ENCODE results near the gene MUC20. TPM values are rescaled to one million over a fixed set of nuclear protein-coding genes. Genes with fewer than 3 reads are reported as not detected.

MUC20 gene
- total and polyA plus RNA-seq, 9 of the 15 experiments (the other 6 are each of a cell fraction or from before 2014, with no cell fraction given) = 0.03 to 0.23 (median 0.15) TPM; not detected in 3

- CTCF ChIA-PET (ENCODE audit: low intra/inter-chr PET ratio) = no interaction called here
- POLR2A ChIA-PET = interaction anchor here (1.3 kb wide), 1 partner anchor 17 kb away, joined by 4 read pairs; no protein-coding TSS in a partner anchor
- WGBS (ENCODE audit: insufficient coverage, low coverage, missing lambda C conversion rate) = 46% methylated on average over 4 of the region's 7 CpGs
Observed at GRCh38 chr3:195755391-195755790, 34.6 kb downstream of the MUC20 start.

GRCh38 chr3:195755791-195756676, 35.3 kb downstream of the MUC20 start:
- peaks cover 0 to 14% of the 10 kb centered on the region in 2 experiments; a peak in 3 of 5 replicates for H3K4me1 ChIP-seq (replicated peaks in 1 of 2; ENCODE audit: control insufficient read depth in 2 of 2, insufficient read depth in 2 of 2, low read length in 2 of 2)
- H2AFZ ChIP-seq (ENCODE audit: low read depth, low read length) = no peak overlapping the region
- no peak for DNase-seq (ENCODE audit: extremely low read depth in 1 of 4, low spot score in 3 of 4)
- POLR2A ChIA-PET = interaction anchor here (0.6 to 1.3 kb wide), 2 partner anchors 17 to 313 kb away, joined by 3 to 4 read pairs; no protein-coding TSS in a partner anchor
- H3K9ac ChIP-seq (ENCODE audit: insufficient read depth in 1 of 2, low read depth in 2 of 2, low read length in 2 of 2) = no peak overlapping the region; a peak in 1 of 4 replicates
- CTCF ChIA-PET (ENCODE audit: low intra/inter-chr PET ratio) = interaction anchor here (0.6 kb wide), 1 partner anchor 141 kb away, joined by 4 read pairs; no protein-coding TSS in a partner anchor
- intact Hi-C loops (cut with micrococcal nuclease) = no loop called here
- H4K20me1 ChIP-seq (replicated peaks; ENCODE audit: control insufficient read depth, insufficient read depth, low read length) = no peaks in the 10 kb centered on the region; the same call in 1 of the 2 replicates
- no TSS peak for BruUV-seq (replicated peaks)
- H3K36me3 ChIP-seq (ENCODE audit: control insufficient read depth, insufficient read depth, low read length) = no peaks in the 10 kb centered on the region
- no peaks in the 10 kb centered on the region for H3K79me2 ChIP-seq (ENCODE audit: control insufficient read depth, insufficient read depth, low read length)
- WGBS (ENCODE audit: insufficient coverage, low coverage, missing lambda C conversion rate) = 5% methylated on average over 16 of the region's 16 CpGs
- in situ Hi-C loops (cut with MboI) = no loop called here
- H3K9me3 ChIP-seq (replicated peaks; ENCODE audit: control insufficient read depth, insufficient read depth, low read depth, low read length) = no peaks in the 10 kb centered on the region
- no peak overlapping the region for H3K4me2 ChIP-seq (ENCODE audit: insufficient read depth, low read length)
- FAIRE-seq = no peak
- no peak overlapping the region for H3K27ac ChIP-seq (ENCODE audit: extremely low read depth, low read depth, low read length)
- peaks cover 22 to 73% of the 10 kb centered on the region in 2 experiments; a peak in 4 of 5 replicates for H3K27me3 ChIP-seq (ENCODE audit: control insufficient read depth in 2 of 2, insufficient read depth in 2 of 2, low read length in 2 of 2)
- peak; percentile 56 for ATAC-seq
- H3K4me3 ChIP-seq = no peak overlapping the region
- no peaks in the 10 kb centered on the region for H3K9me1 ChIP-seq (ENCODE audit: control insufficient read depth, insufficient read depth, low read length)
- TF ChIP-seq RBFOX2 (IDR thresholded peaks at IDR 0.05; ENCODE audit: low read depth, low read length) (no peak), ATF3 (IDR thresholded peaks at IDR 0.05) (peak; percentile 41; the same call in 1 of the 2 replicates), ATF3 (CRISPR knock-in tag; conservative IDR thresholded peaks at IDR 0.05) (no peak), KLF6 (CRISPR knock-in tag; IDR thresholded peaks at IDR 0.05; ENCODE audit: borderline replicate concordance) (no peak), ZNF77 (CRISPR knock-in tag; IDR thresholded peaks at IDR 0.05) (no peak), HDAC3 (IDR thresholded peaks at IDR 0.05; ENCODE audit: borderline replicate concordance, partially characterized antibody) (no peak), ZNF512 (tag; IDR thresholded peaks at IDR 0.05) (peak; percentile 95), ZBTB12 (CRISPR knock-in tag; IDR thresholded peaks at IDR 0.05) (no peak)

More at GRCh38 chr3:195755391-195755790, 34.6 kb downstream of the MUC20 start:
- Histone ChIP-seq H3K79me2 (ENCODE audit: control insufficient read depth, insufficient read depth, low read length) (no peaks in the 10 kb centered on the region), H3K27ac (ENCODE audit: extremely low read depth, low read depth, low read length) (no peak overlapping the region), H3K4me2 (ENCODE audit: insufficient read depth, low read length) (no peak overlapping the region), H3K4me3 (no peak overlapping the region), H3K4me1 (replicated peaks in 1 of 2; ENCODE audit: control insufficient read depth in 2 of 2, insufficient read depth in 2 of 2, low read length in 2 of 2) (peaks cover 0 to 14% of the 10 kb centered on the region in 2 experiments; a peak in 3 of 5 replicates), H3K27me3 (ENCODE audit: control insufficient read depth in 2 of 2, insufficient read depth in 2 of 2, low read length in 2 of 2) (peaks cover 22 to 67% of the 10 kb centered on the region in 2 experiments; a peak in 4 of 5 replicates), H2AFZ (ENCODE audit: low read depth, low read length) (no peak overlapping the region), H3K9me1 (ENCODE audit: control insufficient read depth, insufficient read depth, low read length) (no peaks in the 10 kb centered on the region), H4K20me1 (replicated peaks; ENCODE audit: control insufficient read depth, insufficient read depth, low read length) (no peaks in the 10 kb centered on the region; the same call in 1 of the 2 replicates), H3K9ac (ENCODE audit: insufficient read depth in 1 of 2, low read depth in 2 of 2, low read length in 2 of 2) (no peak overlapping the region), H3K9me3 (replicated peaks; ENCODE audit: control insufficient read depth, insufficient read depth, low read depth, low read length) (no peaks in the 10 kb centered on the region), H3K36me3 (ENCODE audit: control insufficient read depth, insufficient read depth, low read length) (no peaks in the 10 kb centered on the region)
- DNase-seq (ENCODE audit: extremely low read depth in 1 of 4, low spot score in 3 of 4) (no peak), FAIRE-seq (no peak), ATAC-seq (no peak)
- TF ChIP-seq CBFA2T2 (conservative IDR thresholded peaks at IDR 0.05) (no peak), CREBBP (IDR thresholded peaks at IDR 0.05; ENCODE audit: low read depth, low read length) (no peak)
- in situ Hi-C loops (cut with MboI) = no loop called here
- intact Hi-C loops (cut with micrococcal nuclease) = no loop called here
- BruUV-seq (replicated peaks) = no TSS peak
